Activated naive CD8-positive, alpha-beta T cell treated with anti-CD3 and anti-CD28 coated beads, Interleukin-2, amount 10 ng/mL, durations not matched to agents 7 days and 5 days (primary cell): Measurements from ENCODE around the gene ATP2B2. TPM values are rescaled to one million over a fixed set of nuclear protein-coding genes. Genes with fewer than 3 reads are reported as not detected.

Experiments used
- ATAC-seq: fragments of 150-1000 bp; cut with Tn5 transposase; one replicate; pipeline ENCODE4 v1.10.0; 2021; ENCODE audit warnings: low read depth, moderate library complexity
- POLR2A ChIA-PET: fragments of 350-600 bp; sonication (Branson Sonifier 250); formaldehyde crosslinking; loops from one replicate; lab custom pipeline; 2021; ENCODE audit warnings: antibody characterized with exemption; lab: Charles Lee
- DNase-seq: peaks from one replicate; pipeline ENCODE4 v3.0.0; 2021
- H3K27ac Mint-ChIP-seq: one replicate; pipeline ENCODE4 v1.8.0; 2022; ENCODE audit warnings: mild to moderate bottlenecking, mixed read lengths
- H3K27me3 Mint-ChIP-seq: one replicate; pipeline ENCODE4 v1.8.0; 2022; ENCODE audit warnings: mild to moderate bottlenecking, moderate library complexity, mixed read lengths
- H3K36me3 Mint-ChIP-seq: one replicate; pipeline ENCODE4 v1.8.0; 2021; ENCODE audit warnings: mild to moderate bottlenecking, mixed read lengths
- H3K4me1 Mint-ChIP-seq: one replicate; pipeline ENCODE4 v1.8.0; 2021; ENCODE audit warnings: mixed read lengths
- H3K4me3 Mint-ChIP-seq: one replicate; pipeline ENCODE4 v1.8.0; 2022; ENCODE audit warnings: mild to moderate bottlenecking, moderate library complexity, mixed read lengths
- H3K9me3 Mint-ChIP-seq: one replicate; pipeline ENCODE4 v1.8.0; 2021; ENCODE audit warnings: mixed read lengths
- total RNA-seq, 2 experiments: library from RNA; stranded (reverse); gene quantifications; one replicate each; pipeline ENCODE4 v1.2.3, GENCODE V29; 2021

The ATP2B2 gene
- total RNA-seq, 2 experiments from 2014 or later, result not detected

GRCh38 chr3:10447527-10448260 lies 57.7 kb downstream of the ATP2B2 start:
- ATAC-seq (no peak), DNase-seq (no peak)
- H3K9me3 Mint-ChIP-seq, result no peaks in the 10 kb centered on the region
- H3K27ac Mint-ChIP-seq, result no peak overlapping the region
- POLR2A ChIA-PET, result no interaction called here
- no peak overlapping the region for H3K4me3 Mint-ChIP-seq
- no peaks in the 10 kb centered on the region for H3K36me3 Mint-ChIP-seq
- peaks cover 6% of the 10 kb centered on the region for H3K27me3 Mint-ChIP-seq
- peaks cover 4% of the 10 kb centered on the region for H3K4me1 Mint-ChIP-seq

GRCh38 chr3:10447110-10447509 lies 58.3 kb downstream of the ATP2B2 start:
- no peaks in the 10 kb centered on the region for H3K36me3 Mint-ChIP-seq
- peaks cover 4% of the 10 kb centered on the region for H3K4me1 Mint-ChIP-seq
- ATAC-seq, result no peak
- DNase-seq, result no peak
- H3K9me3 Mint-ChIP-seq, result no peaks in the 10 kb centered on the region
- no peak overlapping the region for H3K4me3 Mint-ChIP-seq
- peaks cover 3% of the 10 kb centered on the region for H3K27me3 Mint-ChIP-seq
- H3K27ac Mint-ChIP-seq, result no peak overlapping the region
- POLR2A ChIA-PET, result no interaction called here

DNA sequence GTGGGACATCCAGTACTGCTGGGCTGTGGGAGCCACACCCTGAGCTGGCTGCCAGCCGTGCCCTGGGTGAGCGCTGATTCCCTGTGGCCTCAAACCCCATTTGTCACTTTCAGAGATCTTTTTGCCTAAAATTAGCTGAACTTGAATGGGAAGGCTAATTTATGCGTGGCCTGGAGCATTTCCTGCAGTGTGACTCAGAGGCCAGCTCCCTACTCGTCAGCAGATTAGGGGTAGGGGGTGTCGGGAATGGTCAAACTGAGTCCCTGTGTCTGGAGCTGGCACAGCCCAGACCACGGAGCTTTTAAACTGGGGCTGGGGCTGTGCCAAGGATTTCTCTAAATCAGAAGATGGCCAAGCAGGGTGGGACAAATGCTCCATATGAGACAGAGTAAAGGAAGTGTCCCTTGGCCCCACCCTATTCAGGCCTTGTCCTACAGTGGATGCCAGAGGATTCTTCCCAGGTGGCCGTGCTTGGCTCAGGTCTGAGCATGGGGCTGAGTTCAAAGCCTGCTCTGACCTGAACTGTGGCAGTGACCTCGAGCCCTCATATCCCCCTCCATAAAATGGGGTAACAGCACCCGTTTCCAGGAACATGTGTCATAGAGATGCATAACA lies 59.7 kb downstream of the ATP2B2 start:
- no peak overlapping the region for H3K27ac Mint-ChIP-seq
- no peaks in the 10 kb centered on the region for H3K9me3 Mint-ChIP-seq
- no peak for ATAC-seq
- H3K4me1 Mint-ChIP-seq, result peaks cover 6% of the 10 kb centered on the region
- peaks cover 3% of the 10 kb centered on the region for H3K27me3 Mint-ChIP-seq
- DNase-seq, result no peak
- POLR2A ChIA-PET, result no interaction called here
- H3K36me3 Mint-ChIP-seq, result no peaks in the 10 kb centered on the region
- no peak overlapping the region for H3K4me3 Mint-ChIP-seq

DNA sequence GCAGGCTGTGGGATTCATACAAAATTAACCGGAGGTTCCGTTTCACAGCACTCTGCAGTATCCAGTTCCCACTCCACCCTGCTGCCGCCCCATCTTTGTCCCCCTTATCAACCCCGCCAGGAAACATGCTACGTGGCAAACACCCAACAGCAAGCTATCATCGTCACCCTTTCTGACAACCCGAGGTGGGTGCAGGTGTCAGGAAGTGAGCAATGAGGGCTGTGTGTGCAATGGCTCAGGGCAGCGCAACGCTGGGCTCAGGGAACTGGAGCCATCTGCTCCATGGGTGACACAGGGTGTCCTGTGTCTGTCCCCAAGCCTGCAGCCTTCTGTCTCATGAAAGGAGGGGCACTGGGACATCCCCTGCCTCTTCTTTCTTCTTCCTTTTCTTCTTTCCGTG lies 60.9 kb downstream of the ATP2B2 start:
- no peaks in the 10 kb centered on the region for H3K27me3 Mint-ChIP-seq
- H3K4me1 Mint-ChIP-seq, result peaks cover 9% of the 10 kb centered on the region
- no peaks in the 10 kb centered on the region for H3K9me3 Mint-ChIP-seq
- DNase-seq (no peak), ATAC-seq (no peak)
- H3K36me3 Mint-ChIP-seq, result no peaks in the 10 kb centered on the region
- H3K4me3 Mint-ChIP-seq, result no peak overlapping the region
- no peak overlapping the region for H3K27ac Mint-ChIP-seq
- POLR2A ChIA-PET, result no interaction called here

DNA sequence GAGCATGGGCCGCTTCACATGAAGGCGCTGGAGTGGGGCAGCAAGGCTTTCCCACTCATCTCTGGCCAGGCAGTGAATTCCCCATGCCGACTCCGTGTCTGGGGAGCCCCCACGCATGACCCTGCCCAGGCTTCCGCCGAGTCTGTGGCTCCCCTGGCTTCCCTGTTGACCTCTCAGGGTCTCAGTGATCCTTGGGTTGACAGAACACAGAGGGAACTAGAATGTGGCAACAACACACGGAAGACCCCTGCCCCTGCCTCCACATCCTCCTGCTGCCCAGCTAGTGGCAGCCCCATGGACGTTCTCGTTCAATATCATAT lies 61.3 kb downstream of the ATP2B2 start:
- no peaks in the 10 kb centered on the region for H3K36me3 Mint-ChIP-seq
- no peak overlapping the region for H3K4me3 Mint-ChIP-seq
- H3K27ac Mint-ChIP-seq, result no peak overlapping the region
- no peaks in the 10 kb centered on the region for H3K27me3 Mint-ChIP-seq
- peaks cover 9% of the 10 kb centered on the region for H3K4me1 Mint-ChIP-seq
- no peaks in the 10 kb centered on the region for H3K9me3 Mint-ChIP-seq
- DNase-seq (no peak), ATAC-seq (no peak)
- POLR2A ChIA-PET, result no interaction called here

- Mint-ChIP-seq H3K27me3 (no peaks in the 10 kb centered on the region), H3K4me1 (peaks cover 9% of the 10 kb centered on the region), H3K27ac (no peak overlapping the region), H3K36me3 (no peaks in the 10 kb centered on the region), H3K4me3 (no peak overlapping the region), H3K9me3 (no peaks in the 10 kb centered on the region)
- POLR2A ChIA-PET, result no interaction called here
- ATAC-seq, result no peak
- no peak for DNase-seq
These were observed 61.9 kb downstream of the ATP2B2 start for GRCh38 chr3:10443272-10444109.

DNA sequence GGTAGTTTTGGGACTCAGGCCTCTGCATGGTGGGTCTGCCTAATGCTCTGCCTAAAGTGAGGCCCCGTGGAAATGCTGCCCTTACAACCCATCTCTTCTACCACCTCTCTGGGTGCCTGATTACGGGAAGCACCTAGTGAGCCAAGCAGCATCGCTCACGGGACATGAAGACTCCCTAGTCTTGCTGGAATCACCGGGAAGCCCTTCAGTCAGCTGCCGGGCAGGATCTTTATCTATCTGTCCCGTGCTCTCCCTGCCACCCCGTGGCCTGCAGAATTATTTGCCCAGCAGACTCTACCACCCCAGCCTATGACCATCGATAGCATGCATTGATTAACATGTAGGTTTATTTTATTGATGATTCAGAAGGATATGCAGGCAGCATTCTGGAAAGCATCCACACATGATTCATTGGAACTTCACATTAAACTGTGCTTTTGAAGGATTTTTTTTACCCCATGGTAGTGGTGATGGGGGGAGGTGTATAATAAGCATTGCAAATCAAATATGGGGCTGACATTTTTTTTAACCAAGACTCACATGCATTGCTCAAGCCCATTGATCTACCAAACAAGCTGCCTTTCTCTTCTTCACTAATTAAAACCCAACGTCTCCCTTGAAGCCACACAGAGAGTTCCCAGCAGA lies 63.1 kb downstream of the ATP2B2 start:
- H3K4me1 Mint-ChIP-seq, result peaks cover 19% of the 10 kb centered on the region
- H3K36me3 Mint-ChIP-seq, result no peaks in the 10 kb centered on the region
- DNase-seq (no peak), ATAC-seq (no peak)
- no peaks in the 10 kb centered on the region for H3K27me3 Mint-ChIP-seq
- H3K4me3 Mint-ChIP-seq, result no peak overlapping the region
- POLR2A ChIA-PET, result no interaction called here
- no peak overlapping the region for H3K27ac Mint-ChIP-seq
- H3K9me3 Mint-ChIP-seq, result no peaks in the 10 kb centered on the region

- no peaks in the 10 kb centered on the region for H3K27me3 Mint-ChIP-seq
- no peak for ATAC-seq
- DNase-seq, result no peak
- no peaks in the 10 kb centered on the region for H3K36me3 Mint-ChIP-seq
- H3K4me3 Mint-ChIP-seq, result no peak overlapping the region
- H3K4me1 Mint-ChIP-seq, result peaks cover 28% of the 10 kb centered on the region
- POLR2A ChIA-PET, result no interaction called here
- H3K27ac Mint-ChIP-seq, result no peak overlapping the region
- no peaks in the 10 kb centered on the region for H3K9me3 Mint-ChIP-seq
These were observed 64.7 kb downstream of the ATP2B2 start for GRCh38 chr3:10440684-10441083.

- Mint-ChIP-seq H3K9me3 (no peaks in the 10 kb centered on the region), H3K27ac (no peak overlapping the region), H3K4me3 (no peak overlapping the region), H3K36me3 (no peaks in the 10 kb centered on the region), H3K27me3 (no peaks in the 10 kb centered on the region), H3K4me1 (peaks cover 23% of the 10 kb centered on the region)
- DNase-seq (no peak), ATAC-seq (no peak)
- POLR2A ChIA-PET, result no interaction called here
These were observed 66.3 kb downstream of the ATP2B2 start for GRCh38 chr3:10438902-10439610.

DNA sequence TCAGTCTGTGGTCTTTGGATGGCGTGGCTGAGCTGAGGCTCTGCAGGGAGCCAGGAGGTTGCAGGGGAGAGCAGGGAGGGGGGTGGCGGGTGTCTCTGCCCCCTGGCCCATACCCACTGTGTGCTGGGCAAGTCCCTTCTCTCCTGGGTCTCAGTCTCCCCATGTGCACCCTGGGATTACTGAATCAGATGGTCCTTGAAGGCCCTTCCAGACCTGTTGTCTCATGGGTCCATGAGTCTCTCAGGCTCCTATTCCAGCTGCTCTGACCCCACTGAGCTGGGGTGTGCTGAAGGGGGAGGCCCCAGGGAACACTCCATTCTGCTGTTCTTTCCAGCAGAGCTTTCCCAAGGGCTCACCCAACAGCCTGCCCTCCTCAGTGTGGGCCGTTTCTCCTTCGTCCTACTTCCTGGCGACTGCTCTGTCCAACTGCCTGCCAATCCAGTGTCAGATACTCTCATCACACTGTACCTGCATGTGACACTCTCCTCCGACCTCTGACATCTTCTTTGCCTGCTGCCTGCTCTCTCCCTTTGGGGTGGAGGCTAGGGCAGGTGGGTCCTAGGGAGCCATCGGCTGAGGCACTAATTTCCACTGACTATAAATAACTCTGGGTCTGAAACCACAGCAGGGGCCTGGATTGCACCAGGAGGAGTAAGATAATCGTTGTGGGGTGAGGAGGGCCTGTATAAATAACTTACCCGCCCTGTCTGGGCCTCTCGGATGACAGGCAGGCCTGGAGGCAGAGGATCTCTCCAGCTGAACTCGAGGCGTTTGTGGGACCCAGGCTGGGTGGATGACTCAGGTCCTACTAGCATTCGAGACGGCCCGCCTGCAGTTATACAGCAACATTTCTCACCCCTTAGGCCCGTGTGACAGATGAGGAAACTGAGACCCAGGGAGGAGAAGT lies 67.1 kb downstream of the ATP2B2 start:
- no peak for ATAC-seq
- no peak for DNase-seq
- Mint-ChIP-seq H3K9me3 (no peaks in the 10 kb centered on the region), H3K4me1 (peaks cover 25% of the 10 kb centered on the region), H3K27ac (peak overlapping the region; percentile 69), H3K27me3 (no peaks in the 10 kb centered on the region), H3K4me3 (no peak overlapping the region), H3K36me3 (no peaks in the 10 kb centered on the region)
- POLR2A ChIA-PET, result no interaction called here

GRCh38 chr3:10437272-10437994 lies 68.0 kb downstream of the ATP2B2 start:
- ATAC-seq, result peak; percentile 98
- no peaks in the 10 kb centered on the region for H3K36me3 Mint-ChIP-seq
- peaks cover 25% of the 10 kb centered on the region for H3K4me1 Mint-ChIP-seq
- no peaks in the 10 kb centered on the region for H3K27me3 Mint-ChIP-seq
- H3K4me3 Mint-ChIP-seq, result peak overlapping the region; percentile 54
- H3K9me3 Mint-ChIP-seq, result no peaks in the 10 kb centered on the region
- POLR2A ChIA-PET, result interaction anchor here (0.9 to 1.0 kb wide), 2 partner anchors 13 to 166 kb away, joined by 3 read pairs; no protein-coding TSS in a partner anchor
- DNase-seq, result peak; percentile 61
- H3K27ac Mint-ChIP-seq, result peak overlapping the region; percentile 57

- POLR2A ChIA-PET, result no interaction called here
- H3K4me3 Mint-ChIP-seq, result no peak overlapping the region
- no peak overlapping the region for H3K27ac Mint-ChIP-seq
- H3K36me3 Mint-ChIP-seq, result no peaks in the 10 kb centered on the region
- peaks cover 24% of the 10 kb centered on the region for H3K4me1 Mint-ChIP-seq
- no peak for ATAC-seq
- DNase-seq, result no peak
- H3K27me3 Mint-ChIP-seq, result no peaks in the 10 kb centered on the region
- no peaks in the 10 kb centered on the region for H3K9me3 Mint-ChIP-seq
These were observed 69.5 kb downstream of the ATP2B2 start for GRCh38 chr3:10435850-10436249.
